ENCODE measurements around the gene NANP. TPM values are rescaled to one million over a fixed set of nuclear protein-coding genes. Genes with fewer than 3 reads are reported as not detected.

NANP gene
- total RNA-seq, 1 donor = 1.9 TPM

- no peak for DNase-seq (ENCODE audit: low read depth in 2 of 3, low spot score in 2 of 3)
Measured at GRCh38 chr20:25573288-25574251, 50.2 kb downstream of the NANP start.

- no peak for DNase-seq (ENCODE audit: low read depth in 2 of 3, low spot score in 2 of 3)
Measured at GRCh38 chr20:25571817-25572216, 52.0 kb downstream of the NANP start.

- DNase-seq (ENCODE audit: low read depth in 2 of 3, low spot score in 2 of 3) = no peak
Measured at GRCh38 chr20:25571240-25571639, 52.6 kb downstream of the NANP start.

- no peak for DNase-seq (ENCODE audit: low read depth in 2 of 3, low spot score in 2 of 3)
Measured at GRCh38 chr20:25570148-25570530, 53.7 kb downstream of the NANP start.

- no peak for DNase-seq (ENCODE audit: low read depth in 2 of 3, low spot score in 2 of 3)
Measured at GRCh38 chr20:25567286-25567685, 56.5 kb downstream of the NANP start.

- DNase-seq (ENCODE audit: low read depth in 2 of 3, low spot score in 2 of 3) = no peak
Measured at GRCh38 chr20:25566821-25567220, 57.0 kb downstream of the NANP start.

- no peak for DNase-seq (ENCODE audit: low read depth in 2 of 3, low spot score in 2 of 3)
Measured at GRCh38 chr20:25565578-25566157, 58.1 kb downstream of the NANP start.

GRCh38 chr20:25563876-25564275 is 59.9 kb downstream of the NANP start:
- no peak for DNase-seq (ENCODE audit: low read depth in 2 of 3, low spot score in 2 of 3)

GRCh38 chr20:25563362-25563761 is 60.5 kb downstream of the NANP start:
- DNase-seq (ENCODE audit: low read depth in 2 of 3, low spot score in 2 of 3) = no peak

Small RNAs within 50 kb of the gene (small RNA-seq; reads per million reads assigned to genes)
- gene RN7SL594P (not detected), gene RNU6ATAC17P (not detected)

Other genes with a start within 250 kb of the NANP start
- gene ABHD12, start 233.2 kb downstream of the NANP start, total RNA-seq = 20.2 TPM
- gene GINS1, start 216.3 kb downstream of the NANP start, total RNA-seq = 3.2 TPM
- under 0.01 TPM for gene NINL, start 38.5 kb downstream of the NANP start, total RNA-seq
- 10.5 TPM for gene ZNF337, start 72.8 kb upstream of the NANP start, total RNA-seq

Measured in hematopoietic multipotent progenitor cell (in vitro differentiated cells).